Nephron (organoid): Measurements from ENCODE around the gene NLN.
"Not testable (repeated sequence)": the region's sequence is repeated elsewhere in the genome, so short reads cannot be mapped to it uniquely, and the experiment has no call there.

Experiments
- H3K27ac Mint-ChIP-seq, 3 experiments: 2 replicates each; pipeline ENCODE4 v1.8.0; 2020; ENCODE audit warnings: mixed read lengths in 3 of 3, mild to moderate bottlenecking in 2 of 3, moderate library complexity in 1 of 3
- H3K27me3 Mint-ChIP-seq: 2 replicates; pipeline ENCODE4 v1.8.0; 2021; ENCODE audit warnings: low read depth, mild to moderate bottlenecking, moderate library complexity, mixed read lengths
- H3K36me3 Mint-ChIP-seq: 2 replicates; pipeline ENCODE4 v1.8.0; 2020; ENCODE audit warnings: low read depth, mixed read lengths
- H3K4me1 Mint-ChIP-seq: 2 replicates; pipeline ENCODE4 v1.8.0; 2020; ENCODE audit warnings: mixed read lengths
- H3K4me3 Mint-ChIP-seq, 3 experiments: 2 replicates each; pipeline ENCODE4 v1.8.0; 2020; ENCODE audit warnings: mild to moderate bottlenecking in 3 of 3, mixed read lengths in 3 of 3, moderate library complexity in 2 of 3
- H3K9me3 Mint-ChIP-seq: 2 replicates; pipeline ENCODE4 v1.8.0; 2020; ENCODE audit warnings: mixed read lengths
- CTCF ChIP-seq, 3 experiments: fragments of 200-600 bp; sonication (generic); IDR thresholded peaks; one replicate each; pipeline ENCODE4 v1.5.0; 2021; ENCODE audit warnings: antibody characterized with exemption in 3 of 3; ENCODE audit not compliant: unreplicated experiment in 3 of 3

The NLN gene

GRCh38 chr5:65837139-65837538 is 115.1 kb downstream of the NLN start:
- no peaks in the 10 kb centered on the region for H3K9me3 Mint-ChIP-seq
- TF ChIP-seq CTCF (IDR thresholded peaks at IDR 0.05; ENCODE audit: unreplicated experiment in 3 of 3), result no peak
- peaks cover 10% of the 10 kb centered on the region for H3K4me1 Mint-ChIP-seq
- H3K4me3 Mint-ChIP-seq, result no peak overlapping the region
- H3K27me3 Mint-ChIP-seq, result no peaks in the 10 kb centered on the region
- no peak overlapping the region for H3K27ac Mint-ChIP-seq
- H3K36me3 Mint-ChIP-seq, result peaks cover 4% of the 10 kb centered on the region

GRCh38 chr5:65839170-65839569 is 117.2 kb downstream of the NLN start:
- H3K9me3 Mint-ChIP-seq, H3K27ac Mint-ChIP-seq, H3K27me3 Mint-ChIP-seq, H3K4me1 Mint-ChIP-seq, H3K4me3 Mint-ChIP-seq, H3K36me3 Mint-ChIP-seq: not testable (repeated sequence)

DNA sequence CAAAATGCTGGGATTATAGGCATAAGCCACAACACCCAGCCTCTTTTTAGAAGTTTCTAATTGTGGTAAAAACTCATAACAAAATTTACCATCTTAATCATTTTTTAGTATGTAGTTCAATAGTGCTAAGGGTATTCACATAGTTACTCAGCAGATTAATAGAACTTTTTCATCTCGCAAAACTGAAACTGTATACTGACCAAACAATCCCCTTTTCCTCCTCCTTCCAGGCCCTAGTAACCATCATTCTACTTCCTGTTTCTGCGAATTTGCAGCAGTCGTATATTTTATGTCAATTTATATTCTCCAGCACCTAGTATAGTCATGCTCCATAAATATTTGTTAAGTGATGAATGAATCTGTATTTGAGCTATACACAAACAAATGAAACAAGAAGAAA is 118.1 kb downstream of the NLN start:
- no peak for TF ChIP-seq CTCF (IDR thresholded peaks at IDR 0.05; ENCODE audit: unreplicated experiment in 3 of 3)
- H3K27ac Mint-ChIP-seq, result no peak overlapping the region
- no peak overlapping the region for H3K4me3 Mint-ChIP-seq
- peaks cover 4% of the 10 kb centered on the region for H3K36me3 Mint-ChIP-seq
- H3K9me3 Mint-ChIP-seq, result no peaks in the 10 kb centered on the region
- no peaks in the 10 kb centered on the region for H3K4me1 Mint-ChIP-seq
- no peaks in the 10 kb centered on the region for H3K27me3 Mint-ChIP-seq

GRCh38 chr5:65844763-65845162 is 122.8 kb downstream of the NLN start:
- H3K9me3 Mint-ChIP-seq, H3K27ac Mint-ChIP-seq, H3K4me1 Mint-ChIP-seq, H3K4me3 Mint-ChIP-seq, H3K27me3 Mint-ChIP-seq, H3K36me3 Mint-ChIP-seq: not testable (repeated sequence)

- H3K4me3 Mint-ChIP-seq, result no peak overlapping the region
- H3K27me3 Mint-ChIP-seq, result no peaks in the 10 kb centered on the region
- H3K36me3 Mint-ChIP-seq, result no peaks in the 10 kb centered on the region
- H3K9me3 Mint-ChIP-seq, result peaks cover 13% of the 10 kb centered on the region
- no peak overlapping the region for H3K27ac Mint-ChIP-seq
- no peak for TF ChIP-seq CTCF (IDR thresholded peaks at IDR 0.05; ENCODE audit: unreplicated experiment in 3 of 3)
- H3K4me1 Mint-ChIP-seq, result no peaks in the 10 kb centered on the region
Measured at GRCh38 chr5:65846101-65846500, 124.1 kb downstream of the NLN start.

- not testable (repeated sequence) for H3K4me3 Mint-ChIP-seq, H3K36me3 Mint-ChIP-seq, H3K27ac Mint-ChIP-seq, H3K27me3 Mint-ChIP-seq, H3K4me1 Mint-ChIP-seq
- H3K9me3 Mint-ChIP-seq, result peaks cover 16% of the 10 kb centered on the region
Measured at GRCh38 chr5:65847019-65847418, 125.0 kb downstream of the NLN start.

GRCh38 chr5:65849918-65850317 is 127.9 kb downstream of the NLN start:
- not testable (repeated sequence) for H3K27ac Mint-ChIP-seq, H3K4me3 Mint-ChIP-seq, H3K4me1 Mint-ChIP-seq, H3K36me3 Mint-ChIP-seq, H3K27me3 Mint-ChIP-seq
- H3K9me3 Mint-ChIP-seq, result peaks cover 21% of the 10 kb centered on the region

DNA sequence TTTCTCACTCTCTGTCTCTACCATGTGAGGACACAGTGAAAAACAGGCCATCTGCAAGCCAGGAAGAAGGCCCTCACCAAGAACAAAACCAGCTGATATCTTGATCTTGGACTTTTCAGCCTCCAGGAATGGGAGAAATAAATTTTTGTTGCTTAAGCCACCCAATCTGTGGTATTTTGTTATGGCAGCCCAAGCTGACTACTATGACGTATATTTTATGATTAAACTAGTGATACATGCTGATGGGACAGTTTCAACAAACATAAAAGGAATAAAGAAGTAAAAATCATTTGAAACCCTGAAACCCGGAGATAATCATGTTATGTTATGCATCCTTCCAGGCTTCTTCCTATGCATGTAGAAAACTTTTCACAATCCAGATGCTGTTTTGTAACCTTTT is 132.9 kb downstream of the NLN start:
- Mint-ChIP-seq H3K27me3 (no peaks in the 10 kb centered on the region), H3K9me3 (peaks cover 14% of the 10 kb centered on the region), H3K27ac (no peak overlapping the region), H3K4me3 (no peak overlapping the region), H3K4me1 (no peaks in the 10 kb centered on the region), H3K36me3 (no peaks in the 10 kb centered on the region)
- TF ChIP-seq CTCF (IDR thresholded peaks at IDR 0.05; ENCODE audit: unreplicated experiment in 3 of 3), result no peak
